Left lung (tissue), 10 donors: Measurements from ENCODE around the gene DPM2. TPM values are rescaled to one million over a fixed set of nuclear protein-coding genes. Genes with fewer than 3 reads are reported as not detected.
A peak's percentile ranks its signal among the peaks of the same experiment; 100 is the strongest.

Experiments
- ATAC-seq: fragments of 200-7000 bp; cut with Tn5 transposase; one replicate; pipeline ENCODE4 v1.9.1; 2020; ENCODE audit warnings: moderate library complexity
- DNase-seq, 4 donors: peaks; one replicate each; pipeline ENCODE4 v3.0.0-alpha.2; 2013 to 2020
- H3K27ac ChIP-seq, 2 donors: fragments of 200-600 bp; sonication (generic) in 1 of 2; one replicate each; pipeline versions ENCODE4 v1.5.0 to v1.8.0; 2020 to 2021
- H3K27me3 ChIP-seq, 2 donors: fragments of 200-600 bp; sonication (generic) in 1 of 2; one replicate each; pipeline versions ENCODE4 v1.5.0 to v1.8.0; 2020 to 2021
- H3K36me3 ChIP-seq, 2 donors: fragments of 200-600 bp; sonication (generic) in 1 of 2; one replicate each; pipeline versions ENCODE4 v1.5.0 to v1.8.0; 2020 to 2021
- H3K4me1 ChIP-seq, 2 donors: fragments of 200-600 bp; one replicate each; pipeline ENCODE4 v1.8.0; 2021
- H3K4me3 ChIP-seq, 2 donors: fragments of 200-600 bp; sonication (generic) in 1 of 2; one replicate each; pipeline versions ENCODE4 v1.5.0 to v1.8.0; 2020 to 2021; ENCODE audit warnings: mild to moderate bottlenecking in 1 of 2
- H3K9me3 ChIP-seq, 2 donors: fragments of 200-600 bp; sonication (generic) in 1 of 2; one replicate each; pipeline versions ENCODE4 v1.5.0 to v1.8.0; 2020 to 2021
- CTCF ChIP-seq, 2 donors: fragments of 200-600 bp; sonication (generic) in 1 of 2; IDR thresholded peaks; one replicate each; pipeline versions ENCODE4 v1.5.0 to v1.8.0; 2021; ENCODE audit warnings: antibody characterized with exemption in 2 of 2
- intact Hi-C, 2 donors: fragments of 100-400 bp; cut with DNase I; formaldehyde crosslinking; loops; one replicate each; pipeline versions ENCODE4 v1.11.2 to v1.14.2; 2022
- polyA plus RNA-seq, 6 donors: library from polyadenylated mRNA; unstranded; fragments of 120-200 nt; gene quantifications; one replicate each; pipeline ENCODE4 v1.2.1, GENCODE V29; 2013; ENCODE audit not compliant: insufficient read length in 6 of 6
- total RNA-seq, 2 donors: library from RNA; stranded (reverse); fragmentation: NEBNext Ultra II Directional; extraction: Animal tissue kit (Norgen Biotek cat#: 25700); gene quantifications; one replicate each; pipeline ENCODE4 v1.2.1, GENCODE V29; 2021
- donor health status: DM: no; HTN: yes; CAD: no.
- donor health status: DM: no; HTN: no; CAD: no.

DPM2 gene
- total and polyA plus RNA-seq, 8 donors = 32.1 to 47.6 (median 36.3) TPM

- peaks cover 9 to 50% of the 10 kb centered on the region in 2 donors for H3K4me1 ChIP-seq
- TF ChIP-seq CTCF (IDR thresholded peaks at IDR 0.05) = no peak
- H3K27me3 ChIP-seq = no peaks in the 10 kb centered on the region
- H3K9me3 ChIP-seq = no peaks in the 10 kb centered on the region
- peak; percentile 1 for ATAC-seq
- peak overlapping the region; percentile 31 to 64 for H3K27ac ChIP-seq
- peaks cover 0 to 15% of the 10 kb centered on the region in 2 donors for H3K36me3 ChIP-seq
- peak overlapping the region in 1 of 2 donors; percentile 91 for H3K4me3 ChIP-seq
- DNase-seq = peak in 1 of 4 donors; percentile 76
- intact Hi-C loops = no loop called here
Observed at GRCh38 chr9:127938298-127938690, 640 bp upstream of the DPM2 start.

DNA sequence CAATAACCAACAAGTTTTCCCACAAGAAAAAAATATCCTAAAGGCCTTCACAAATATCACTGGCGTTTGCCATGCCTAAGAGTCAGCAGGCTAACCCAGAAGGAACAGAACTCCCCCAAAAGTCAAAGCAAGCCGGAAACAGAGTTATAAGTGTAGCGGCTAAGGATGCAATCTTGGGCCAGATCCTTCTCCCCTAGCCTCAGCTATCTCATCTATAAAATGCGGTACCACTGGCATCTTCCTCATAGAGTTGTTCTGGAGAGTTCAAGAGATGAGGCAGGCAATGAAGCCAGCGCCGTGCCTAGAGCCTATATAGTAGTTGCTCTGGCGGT is 632 bp downstream of the DPM2 start:
- no peaks in the 10 kb centered on the region for H3K27me3 ChIP-seq
- no peak for DNase-seq
- intact Hi-C loops = no loop called here
- H3K4me3 ChIP-seq = peak overlapping the region; percentile 67 to 91
- peak overlapping the region in 1 of 2 donors; percentile 64 for H3K27ac ChIP-seq
- H3K9me3 ChIP-seq = no peaks in the 10 kb centered on the region
- no peak for TF ChIP-seq CTCF (IDR thresholded peaks at IDR 0.05)
- H3K4me1 ChIP-seq = peaks cover 9 to 40% of the 10 kb centered on the region in 2 donors
- ATAC-seq = peak; percentile 2
- H3K36me3 ChIP-seq = peaks cover 0 to 15% of the 10 kb centered on the region in 2 donors

DNA sequence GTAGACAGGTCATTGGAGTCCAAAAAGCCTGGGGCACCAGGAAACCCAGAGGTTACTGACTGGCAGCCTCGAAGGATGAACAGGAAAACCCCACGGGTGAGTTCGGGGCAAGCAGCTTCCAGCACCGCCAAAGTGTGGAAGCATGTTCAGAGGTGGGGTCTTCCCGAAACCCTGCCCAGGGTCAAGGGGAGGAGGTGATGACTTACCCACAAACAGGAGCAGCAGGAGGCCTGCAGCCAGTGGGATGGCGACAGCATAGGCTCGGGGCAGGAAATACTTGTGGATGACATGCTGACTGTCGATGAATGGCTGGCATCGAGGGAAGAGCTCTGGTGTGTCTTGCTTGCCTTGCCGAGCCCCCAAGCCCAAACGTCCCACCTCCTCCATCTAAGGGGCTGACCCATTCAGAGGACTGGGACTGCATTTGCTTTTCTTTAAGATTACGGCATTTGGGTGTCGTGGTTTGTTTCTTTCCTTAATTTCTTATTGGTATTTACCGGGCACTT is 1.3 kb downstream of the DPM2 start:
- DNase-seq = peak in 1 of 4 donors; percentile 48
- no peaks in the 10 kb centered on the region for H3K9me3 ChIP-seq
- intact Hi-C loops = no loop called here
- ATAC-seq = no peak
- peaks cover 11 to 46% of the 10 kb centered on the region in 2 donors for H3K4me1 ChIP-seq
- peaks cover 0 to 15% of the 10 kb centered on the region in 2 donors for H3K36me3 ChIP-seq
- H3K4me3 ChIP-seq = peak overlapping the region in 1 of 2 donors; percentile 91
- TF ChIP-seq CTCF (IDR thresholded peaks at IDR 0.05) = no peak
- H3K27me3 ChIP-seq = peaks cover 0 to 2% of the 10 kb centered on the region in 2 donors
- no peak overlapping the region for H3K27ac ChIP-seq

DNA sequence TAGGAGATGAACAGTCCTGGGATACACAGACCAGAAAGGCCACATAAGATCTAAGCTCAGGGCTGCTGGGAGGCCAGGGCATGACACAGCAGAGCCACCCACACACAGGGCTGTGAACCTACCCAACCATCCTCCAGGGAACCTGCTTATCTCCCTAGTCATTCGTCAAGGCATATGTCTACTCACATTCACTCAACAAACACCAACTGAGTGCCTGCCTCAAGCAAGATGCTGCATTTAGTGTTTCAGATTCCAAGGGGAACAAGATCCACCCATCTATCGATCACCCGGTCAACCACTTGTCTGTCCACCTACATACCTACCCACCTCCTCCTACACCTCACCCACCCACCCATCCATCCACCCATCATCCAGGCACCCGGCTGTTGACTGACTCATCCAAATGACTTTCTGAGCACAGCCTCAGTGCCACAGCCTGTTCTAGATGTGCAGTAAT is 1.9 kb downstream of the DPM2 start:
- peak overlapping the region in 1 of 2 donors; percentile 91 for H3K4me3 ChIP-seq

GRCh38 chr9:127934986-127935385 is 2.7 kb downstream of the DPM2 start:
- DNase-seq = no peak
- intact Hi-C loops = no loop called here
- peaks cover 0 to 16% of the 10 kb centered on the region in 2 donors for H3K27me3 ChIP-seq
- no peak for TF ChIP-seq CTCF (IDR thresholded peaks at IDR 0.05)
- peaks cover 0 to 15% of the 10 kb centered on the region in 2 donors for H3K36me3 ChIP-seq
- no peaks in the 10 kb centered on the region for H3K9me3 ChIP-seq
- H3K4me1 ChIP-seq = peaks cover 22 to 60% of the 10 kb centered on the region in 2 donors
- ATAC-seq = no peak
- H3K4me3 ChIP-seq = no peak overlapping the region
- H3K27ac ChIP-seq = no peak overlapping the region

More for the DNA sequence above, 1.9 kb downstream of the DPM2 start:
- peaks cover 0 to 15% of the 10 kb centered on the region in 2 donors for H3K36me3 ChIP-seq
- H3K4me1 ChIP-seq = peaks cover 17 to 52% of the 10 kb centered on the region in 2 donors
- no peak overlapping the region for H3K27ac ChIP-seq
- TF ChIP-seq CTCF (IDR thresholded peaks at IDR 0.05) = no peak
- H3K27me3 ChIP-seq = peaks cover 0 to 8% of the 10 kb centered on the region in 2 donors
- ATAC-seq (no peak), DNase-seq (no peak)
- intact Hi-C loops = no loop called here
- no peaks in the 10 kb centered on the region for H3K9me3 ChIP-seq
